HG03139 (cell line): ENCODE results near the gene TMEM198.

Source experiments
- ATAC-seq: cut with Tn5 transposase; IDR thresholded peaks from one replicate; pipeline ENCODE4 v1.9.1; 2021; ENCODE audit not compliant: unreplicated experiment

The TMEM198 gene

DNA sequence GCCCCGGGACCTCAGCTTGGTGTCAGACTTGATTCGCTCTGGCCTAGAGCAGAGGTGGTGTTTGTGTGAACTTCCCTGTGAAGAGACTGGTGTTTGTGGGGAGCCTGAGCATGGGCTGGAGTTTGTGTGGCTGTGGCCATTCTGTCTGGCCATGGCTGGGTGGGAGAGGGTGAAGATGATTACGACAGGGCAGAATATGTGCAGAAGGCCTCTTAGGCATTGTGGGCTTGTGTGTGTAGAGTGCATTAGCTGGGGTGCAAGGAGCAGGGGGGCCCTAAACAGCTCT lies 17.0 kb downstream of the TMEM198 start:
- no peak for ATAC-seq

DNA sequence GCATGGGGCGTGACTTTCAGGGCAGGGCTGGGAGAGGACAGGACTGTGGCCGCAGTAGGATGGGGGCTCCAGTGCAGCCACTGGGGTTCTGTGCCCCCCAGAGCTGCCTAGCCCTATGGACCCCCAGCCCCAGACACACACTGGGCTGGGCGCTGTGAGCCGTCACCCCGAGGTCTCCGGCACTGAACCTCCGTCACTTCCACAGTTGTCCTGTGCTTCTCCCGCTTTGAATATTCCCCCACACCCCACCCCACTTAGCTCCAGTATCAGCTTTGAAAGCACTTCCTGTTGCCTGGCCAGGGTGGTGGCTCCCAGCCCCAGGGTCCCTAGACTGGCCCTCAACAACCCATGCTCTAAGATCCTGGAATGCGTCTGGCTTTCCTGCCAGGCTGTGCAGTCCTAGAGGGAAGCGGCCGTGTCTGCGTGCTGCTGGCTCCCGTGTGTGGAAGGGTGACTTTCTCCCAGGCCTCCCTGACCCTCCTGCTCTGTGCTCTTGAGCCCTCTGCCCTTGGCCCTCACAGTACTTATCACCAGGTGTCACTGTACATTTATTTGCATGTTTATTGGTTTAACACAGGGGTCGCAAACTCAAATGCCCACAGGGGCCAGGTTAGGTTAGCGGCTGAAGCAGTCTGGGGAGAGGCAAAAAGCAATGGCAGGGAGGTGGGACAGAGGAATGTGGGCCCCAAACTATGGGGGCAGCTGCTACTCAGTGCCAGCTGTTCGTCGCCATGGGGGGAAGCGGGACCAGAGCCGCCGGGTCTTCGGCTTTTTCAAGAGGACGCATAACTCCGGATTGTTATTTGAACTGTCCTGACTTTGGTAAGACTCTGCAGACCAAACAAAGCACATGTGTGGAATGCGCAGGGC lies 17.6 kb downstream of the TMEM198 start:
- ATAC-seq: no peak

DNA sequence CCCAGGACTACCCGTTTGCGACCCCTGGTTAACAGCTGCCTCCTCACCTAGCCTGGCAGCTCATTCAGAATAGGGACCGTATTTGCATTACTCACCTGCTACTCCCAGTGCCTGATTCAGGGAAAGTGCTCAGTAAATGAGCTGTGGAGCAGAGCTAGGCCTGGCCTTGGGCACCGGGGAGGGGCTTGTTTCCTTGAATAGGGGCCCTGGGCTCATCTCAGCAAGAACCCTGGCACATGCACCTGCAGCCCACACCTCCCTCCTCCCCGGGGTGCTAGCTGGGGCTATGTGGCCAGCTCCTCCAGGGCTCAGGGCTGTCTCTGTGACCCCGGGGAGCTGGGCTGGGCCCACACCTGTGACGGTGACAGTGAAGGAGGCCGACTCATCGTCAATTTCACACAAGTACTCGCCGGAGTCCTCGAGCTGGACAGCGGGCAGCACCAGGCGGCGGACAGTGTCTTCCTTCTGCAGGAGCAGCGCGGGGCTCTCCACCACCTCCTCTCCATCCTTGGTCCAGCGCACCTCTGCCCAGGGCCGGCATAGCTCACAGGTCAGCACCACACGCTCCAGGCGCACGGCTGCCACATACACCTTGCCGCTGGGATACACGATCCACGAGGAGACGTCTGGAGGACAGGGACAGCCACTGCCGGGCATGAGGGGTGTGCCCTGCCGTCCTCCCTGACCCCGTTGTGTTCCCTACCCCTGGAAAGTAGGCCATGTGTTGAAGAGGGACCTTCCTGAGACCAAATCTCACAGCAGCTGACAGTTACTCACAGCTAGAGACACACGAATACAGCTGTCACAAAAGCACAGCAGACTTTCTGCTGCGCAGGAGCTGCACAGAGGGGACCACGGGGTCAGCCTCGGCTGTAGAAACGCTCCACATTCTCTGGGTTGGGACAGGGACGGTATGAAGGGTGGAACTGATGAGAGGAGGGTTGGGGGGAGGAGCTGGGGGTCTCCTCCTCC lies 18.5 kb downstream of the TMEM198 start:
- ATAC-seq: no peak

DNA sequence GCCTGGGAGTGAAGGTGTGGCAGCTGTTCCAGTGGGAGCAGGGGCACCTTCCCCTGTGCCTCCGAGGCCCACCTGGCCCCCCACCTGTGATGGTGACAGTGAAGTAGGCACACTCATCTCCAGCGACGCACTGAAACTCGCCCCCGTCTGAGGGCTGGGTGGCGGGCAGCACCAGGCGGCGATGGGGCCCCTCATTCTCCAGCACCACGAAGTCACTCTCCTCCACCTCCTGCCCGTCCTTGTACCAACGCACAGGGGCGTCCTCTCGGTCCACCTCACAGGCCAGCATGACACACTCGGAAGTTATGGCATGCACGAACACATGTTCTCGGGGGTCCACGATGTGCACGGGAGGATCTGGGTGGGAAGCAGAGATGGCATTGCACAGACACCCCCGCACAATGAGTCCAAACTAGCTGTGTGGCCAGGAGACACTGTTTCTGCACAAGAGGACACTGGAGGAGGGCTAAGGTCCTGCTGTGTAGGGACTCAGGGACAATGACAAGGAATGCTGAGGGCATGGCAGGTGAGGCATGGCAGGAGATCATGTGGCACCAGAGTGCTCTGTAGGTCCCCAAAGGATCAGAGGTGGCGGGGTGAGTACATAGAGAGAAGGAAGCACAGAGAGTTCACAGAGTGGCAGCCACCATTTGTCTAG lies 19.6 kb downstream of the TMEM198 start:
- ATAC-seq: no peak

DNA sequence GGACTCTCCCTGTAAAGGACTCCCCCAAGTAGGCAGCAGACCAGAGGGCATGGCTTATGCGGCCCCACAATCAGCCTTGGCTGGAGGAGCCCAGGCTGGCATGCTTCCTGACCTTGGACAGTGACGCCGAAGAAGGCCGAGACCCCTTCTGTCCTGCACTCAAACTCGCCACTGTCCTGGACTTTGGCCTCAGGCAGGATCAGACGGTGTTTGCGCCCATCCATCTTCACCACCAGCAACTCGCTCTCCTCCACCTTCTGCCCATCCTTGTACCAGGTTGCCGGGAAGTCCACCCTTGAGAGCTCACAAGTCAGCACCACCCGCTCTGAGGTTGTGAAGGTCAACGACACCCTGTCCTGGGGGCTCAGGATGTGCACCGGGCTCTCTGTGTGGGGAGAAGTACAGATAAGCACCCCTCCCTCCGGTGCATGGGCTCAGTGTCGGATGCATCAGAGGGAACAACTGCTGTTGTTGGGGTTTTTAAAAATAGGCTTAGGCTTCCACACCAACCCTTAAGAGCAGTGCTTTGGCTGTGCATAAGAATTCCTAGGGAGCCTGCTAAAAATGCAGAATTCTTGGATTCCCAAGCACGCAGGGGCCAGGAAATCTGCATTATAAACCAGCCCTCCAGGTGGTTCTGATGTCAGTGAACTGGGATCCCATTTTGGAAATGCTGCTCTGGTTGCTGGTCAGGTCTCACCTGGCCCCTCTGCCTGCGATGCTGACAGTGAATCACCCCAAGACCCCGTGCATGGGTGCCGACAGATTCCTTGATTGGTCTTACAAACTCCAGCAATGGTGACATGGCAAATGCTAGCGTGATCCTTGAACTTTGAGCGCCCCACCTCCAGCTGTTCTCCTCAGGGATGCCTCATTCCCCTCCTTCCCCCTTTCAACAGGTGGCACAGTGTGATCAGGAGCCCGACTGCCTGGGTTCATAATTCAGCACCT lies 21.6 kb downstream of the TMEM198 start:
- no peak for ATAC-seq

DNA sequence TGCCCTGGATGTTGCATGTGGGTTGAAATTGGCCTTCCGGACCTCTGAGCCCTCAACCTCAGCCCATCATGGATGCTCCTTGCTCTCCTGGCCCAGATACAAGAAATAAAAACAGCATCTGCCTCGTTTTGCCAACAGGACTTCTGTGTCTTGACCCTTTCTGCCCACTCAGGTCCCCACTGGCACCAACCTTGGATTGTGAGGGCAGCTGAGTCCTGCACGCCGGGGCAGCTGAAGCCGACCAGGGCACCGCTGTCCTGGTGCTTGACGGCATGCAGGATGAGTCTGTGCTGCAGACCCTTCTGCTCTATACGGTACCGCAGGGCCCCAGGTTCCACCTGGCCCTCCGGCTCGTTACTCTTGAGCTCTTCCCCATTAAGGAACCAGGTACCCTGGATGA lies 22.8 kb downstream of the TMEM198 start:
- ATAC-seq: no peak

DNA sequence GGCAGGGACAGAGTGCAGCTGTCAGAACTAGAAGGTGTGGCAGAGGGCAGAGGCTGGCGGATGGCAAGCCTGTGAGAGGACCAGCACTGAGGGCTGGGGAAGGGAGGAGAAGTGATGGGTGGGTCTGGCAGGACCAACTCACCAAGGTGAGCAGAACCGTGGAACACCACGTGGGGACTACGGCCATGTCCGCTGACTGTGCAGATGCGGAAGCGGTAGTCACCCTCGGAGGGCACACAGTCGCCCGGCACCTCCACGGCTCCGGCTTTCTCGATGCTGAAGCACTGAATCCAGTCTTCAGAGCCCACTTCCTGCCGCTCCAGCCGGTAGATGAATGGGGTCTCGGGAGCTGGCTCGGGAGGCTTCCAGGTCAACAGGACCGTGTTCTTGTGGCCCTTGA lies 23.3 kb downstream of the TMEM198 start:
- ATAC-seq: no peak

DNA sequence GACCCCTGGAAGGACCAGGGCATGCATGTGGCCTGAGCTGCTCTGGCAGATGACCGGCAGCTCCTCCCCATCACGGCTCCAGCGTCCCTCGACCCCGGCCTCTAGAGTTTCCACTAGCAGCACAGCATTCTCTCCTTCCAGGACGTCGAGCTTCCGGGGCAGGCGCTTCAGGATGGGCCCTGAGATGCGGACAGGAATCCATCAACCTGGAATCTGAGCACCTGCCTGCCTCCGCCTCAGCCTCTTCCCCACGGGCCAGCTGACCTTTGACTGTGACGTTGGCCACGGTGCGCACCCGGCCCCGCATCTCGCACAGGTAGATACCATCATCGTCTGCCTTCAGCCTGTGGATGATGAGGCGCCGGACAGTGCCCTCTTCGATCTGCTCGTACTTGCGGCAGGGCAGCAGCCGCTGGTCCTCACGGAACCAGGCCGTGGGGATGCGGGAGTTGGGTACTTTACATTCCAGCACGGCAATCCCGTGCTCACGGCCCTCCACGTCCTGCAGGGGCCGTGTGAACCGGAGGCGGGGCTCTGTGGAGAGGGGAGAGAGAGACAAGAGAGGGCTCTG lies 24.0 kb downstream of the TMEM198 start:
- ATAC-seq: no peak

DNA sequence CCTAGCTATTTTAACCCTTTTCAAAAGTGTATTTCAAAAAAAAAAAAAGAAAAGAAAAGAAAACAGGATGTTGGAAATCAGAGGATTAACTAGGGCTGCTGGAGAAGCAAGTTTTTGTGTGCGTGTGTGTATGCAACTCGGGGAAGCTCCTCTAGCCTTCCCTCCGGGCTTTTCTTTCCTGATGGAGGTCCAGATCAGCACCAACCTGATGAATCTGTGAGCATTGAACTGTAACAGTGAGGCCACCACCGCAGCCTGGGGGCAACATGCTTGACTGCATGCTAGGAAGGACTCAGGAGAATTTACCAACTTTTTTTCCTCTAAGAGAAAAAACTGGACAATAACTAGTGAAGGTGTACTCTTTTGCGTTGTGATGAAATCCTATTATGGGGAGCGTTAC lies 25.2 kb downstream of the TMEM198 start:
- ATAC-seq: no peak

DNA sequence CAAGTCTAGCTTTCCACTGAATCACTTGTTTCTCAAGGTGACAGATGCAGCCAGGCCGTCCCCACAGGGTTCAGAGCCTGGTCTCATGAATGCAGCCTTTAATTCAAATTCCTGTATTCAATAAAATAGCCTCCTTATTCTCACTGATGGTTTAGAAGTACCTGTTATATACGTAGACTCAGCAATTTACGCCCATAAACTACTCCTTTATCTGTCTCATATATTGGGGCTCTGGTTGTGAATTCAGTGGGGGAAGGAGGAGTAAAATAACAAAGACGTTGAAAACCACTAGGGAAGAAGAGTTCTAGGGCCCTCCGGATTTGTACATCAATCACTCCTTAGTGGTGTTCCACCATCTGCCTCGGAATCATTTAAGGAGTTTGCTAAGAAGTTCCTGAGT lies 25.8 kb downstream of the TMEM198 start:
- ATAC-seq: no peak

DNA sequence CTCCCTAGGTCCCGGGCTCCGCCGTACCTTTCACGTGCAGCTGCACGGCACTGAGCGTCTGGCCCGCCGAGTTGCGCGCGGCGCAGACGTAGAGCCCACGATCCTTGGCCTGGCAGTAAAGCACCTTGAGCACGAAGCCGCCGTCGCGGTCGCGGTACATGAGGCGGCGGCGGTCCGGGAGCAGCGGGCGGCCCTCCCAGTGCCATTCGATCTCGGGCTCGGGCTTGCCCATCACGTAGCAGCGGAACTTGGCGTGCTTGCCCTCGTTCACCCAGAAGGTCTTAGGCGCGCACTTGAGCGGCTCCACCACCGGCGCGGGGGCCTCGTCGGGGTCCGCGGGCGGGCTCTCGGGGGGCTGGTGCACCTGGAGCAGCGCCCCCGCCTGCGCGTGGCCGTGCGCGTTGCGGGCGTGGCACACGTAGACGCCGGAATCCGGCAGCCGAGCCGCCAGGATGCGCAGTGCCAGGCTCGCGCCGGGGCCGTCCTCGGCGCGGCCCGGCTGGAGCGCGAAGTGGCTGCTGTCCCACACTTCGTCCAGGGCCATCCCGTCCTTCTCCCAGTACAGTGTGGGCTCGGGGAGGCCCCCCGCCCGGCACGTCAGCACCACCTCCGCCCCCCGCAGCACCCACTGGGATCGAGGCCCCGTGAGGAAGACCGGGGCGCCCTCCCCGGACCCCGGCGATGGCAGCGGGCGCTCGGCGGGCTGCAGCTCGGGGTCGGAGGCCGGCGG lies 26.5 kb downstream of the TMEM198 start:
- ATAC-seq: no peak

DNA sequence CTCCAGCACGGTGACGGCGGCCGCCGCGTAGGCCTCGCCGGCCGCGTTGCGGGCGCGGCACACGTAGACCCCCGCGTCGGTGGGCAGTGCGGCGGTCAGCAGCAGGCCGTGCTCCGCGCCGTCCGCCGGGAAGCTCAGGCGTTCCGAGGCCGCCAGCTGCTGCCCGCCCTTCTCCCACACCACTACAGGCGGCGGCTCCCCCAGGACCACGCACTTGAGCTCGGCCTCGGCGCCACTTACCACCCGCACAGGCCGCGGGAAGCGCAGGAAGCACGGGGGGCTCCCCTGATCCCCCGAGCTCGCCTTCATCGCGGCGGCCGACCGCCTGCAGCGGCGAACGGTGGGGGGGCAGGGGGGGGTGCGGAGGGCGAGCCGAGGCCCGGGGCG lies 27.1 kb downstream of the TMEM198 start:
- no peak for ATAC-seq

DNA sequence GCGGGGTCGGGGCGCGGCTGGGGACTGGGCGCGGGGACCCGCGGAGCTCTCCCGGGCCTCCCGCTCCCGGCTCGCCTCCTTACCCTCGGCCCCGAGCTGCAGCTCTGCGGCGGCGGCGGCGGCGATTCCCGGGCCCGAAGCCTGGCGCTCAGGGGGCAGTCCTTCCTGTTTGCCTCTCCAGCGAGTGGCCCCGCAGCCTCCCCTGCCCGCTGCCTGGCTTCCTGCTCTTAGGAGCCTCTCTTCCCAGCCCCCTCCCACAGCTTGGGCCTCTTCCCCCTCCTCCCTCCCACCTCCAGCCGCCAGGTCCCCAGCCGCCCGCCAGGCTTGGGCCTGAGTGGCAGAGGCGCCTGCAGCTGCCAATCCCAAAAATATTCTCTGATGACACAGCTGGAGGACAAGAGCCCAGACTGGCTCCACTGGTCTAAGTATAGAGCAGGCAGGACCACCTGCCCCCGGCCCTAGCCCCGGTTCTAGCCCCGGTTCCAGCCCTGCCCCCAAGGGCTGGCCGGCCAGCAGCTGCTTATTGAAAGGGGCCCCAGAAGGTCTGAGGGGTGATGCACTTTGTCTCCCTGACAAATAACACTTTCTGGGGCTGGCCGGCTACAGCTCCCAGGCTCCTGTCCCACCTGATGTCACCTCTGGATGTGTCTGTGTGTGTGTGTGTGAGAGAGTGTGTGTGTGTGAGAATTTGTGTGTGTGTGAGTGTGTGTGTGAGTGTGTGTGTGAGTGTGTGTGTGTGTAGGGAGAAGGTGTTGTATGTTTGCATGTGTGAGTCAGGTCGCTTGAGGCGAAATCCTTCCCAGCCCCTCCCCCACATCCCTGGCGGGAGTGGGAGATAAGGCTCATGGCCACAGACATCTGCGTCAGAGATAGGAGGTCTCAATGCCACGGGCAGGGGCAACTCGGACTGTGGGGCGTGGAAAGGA lies 27.7 kb downstream of the TMEM198 start, which contains the start of gene OBSL1:
OBSL1 (minus strand) TSS at position 229 of the 926 bp plus-strand sequence. CDS start 307 bp downstream, outside the sequence.
- no peak for ATAC-seq

DNA sequence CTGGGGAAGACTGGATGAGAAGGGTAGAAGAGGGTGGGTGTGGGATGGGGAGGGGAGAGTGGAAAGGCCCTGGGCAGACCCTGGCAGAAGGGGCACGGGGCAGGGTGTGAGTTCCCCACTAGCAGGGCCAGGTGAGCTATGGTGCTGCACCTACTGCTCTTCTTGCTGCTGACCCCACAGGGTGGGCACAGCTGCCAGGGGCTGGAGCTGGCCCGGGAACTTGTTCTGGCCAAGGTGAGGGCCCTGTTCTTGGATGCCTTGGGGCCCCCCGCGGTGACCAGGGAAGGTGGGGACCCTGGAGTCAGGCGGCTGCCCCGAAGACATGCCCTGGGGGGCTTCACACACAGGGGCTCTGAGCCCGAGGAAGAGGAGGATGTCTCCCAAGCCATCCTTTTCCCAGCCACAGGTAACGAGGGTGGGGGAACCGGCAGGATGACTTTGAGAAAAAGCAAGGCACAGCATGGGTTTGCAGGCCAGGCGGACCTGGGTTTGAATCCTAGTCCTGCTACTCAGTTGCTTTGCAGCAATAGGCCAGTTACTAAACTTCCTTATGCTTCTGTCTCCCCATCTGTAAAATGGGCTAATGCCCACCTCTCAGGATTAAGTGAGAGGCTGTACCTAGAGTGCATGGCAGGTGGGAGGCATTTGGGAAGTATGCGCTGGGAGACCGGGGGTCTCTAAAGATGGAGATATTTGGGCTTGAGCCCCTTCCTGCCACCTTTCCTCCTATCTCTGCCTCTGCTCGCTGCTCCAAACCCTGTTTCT lies 28.6 kb downstream of the TMEM198 start, which contains the start of gene INHA:
INHA (plus strand) TSS at position 74 of the 765 bp plus-strand sequence; CDS start at position 139, 65 bp downstream.
- ATAC-seq: no peak

DNA sequence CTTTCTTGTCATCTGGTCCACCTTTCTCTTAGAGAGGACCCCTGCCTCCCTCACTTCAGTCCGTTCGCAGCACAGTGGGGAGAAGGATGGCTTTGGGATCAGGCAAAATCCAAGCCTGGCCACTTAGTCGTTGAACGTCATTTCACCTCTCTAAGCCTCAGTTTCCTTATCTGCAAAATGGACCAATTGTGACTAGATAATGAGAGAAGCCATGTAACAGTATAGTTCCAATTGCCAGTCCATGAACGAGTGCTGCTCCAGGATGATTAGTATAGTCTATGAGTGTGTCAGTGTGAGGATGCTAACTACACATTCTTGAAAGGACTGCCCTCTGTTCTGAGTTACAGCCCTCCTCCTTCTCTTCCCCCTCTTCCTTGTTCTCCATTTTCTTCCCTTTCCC lies 29.3 kb downstream of the TMEM198 start:
- no peak for ATAC-seq

DNA sequence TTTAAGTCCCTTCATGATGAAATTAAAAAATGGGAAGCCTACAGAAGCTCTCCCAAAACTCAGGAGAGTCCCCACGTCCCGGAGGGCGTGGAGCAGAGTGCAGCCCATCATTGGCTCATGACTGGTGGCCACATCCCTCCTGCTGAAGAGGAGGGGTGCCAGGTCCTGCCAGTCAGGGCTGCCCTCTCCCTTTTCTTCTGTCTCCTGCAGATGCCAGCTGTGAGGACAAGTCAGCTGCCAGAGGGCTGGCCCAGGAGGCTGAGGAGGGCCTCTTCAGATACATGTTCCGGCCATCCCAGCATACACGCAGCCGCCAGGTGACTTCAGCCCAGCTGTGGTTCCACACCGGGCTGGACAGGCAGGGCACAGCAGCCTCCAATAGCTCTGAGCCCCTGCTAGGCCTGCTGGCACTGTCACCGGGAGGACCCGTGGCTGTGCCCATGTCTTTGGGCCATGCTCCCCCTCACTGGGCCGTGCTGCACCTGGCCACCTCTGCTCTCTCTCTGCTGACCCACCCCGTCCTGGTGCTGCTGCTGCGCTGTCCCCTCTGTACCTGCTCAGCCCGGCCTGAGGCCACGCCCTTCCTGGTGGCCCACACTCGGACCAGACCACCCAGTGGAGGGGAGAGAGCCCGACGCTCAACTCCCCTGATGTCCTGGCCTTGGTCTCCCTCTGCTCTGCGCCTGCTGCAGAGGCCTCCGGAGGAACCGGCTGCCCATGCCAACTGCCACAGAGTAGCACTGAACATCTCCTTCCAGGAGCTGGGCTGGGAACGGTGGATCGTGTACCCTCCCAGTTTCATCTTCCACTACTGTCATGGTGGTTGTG lies 30.9 kb downstream of the TMEM198 start:
- no peak for ATAC-seq
